GM12892 (cell line): Measurements from ENCODE around the gene LRRN2.

ENCODE experiments used
- POLR2A ChIP-seq: IDR thresholded peaks from 2 replicates; pipeline ENCODE4 v1.6.1; 2011; ENCODE audit warnings: low read depth, low read length, control low read depth
- POLR2AphosphoS5 ChIP-seq: IDR thresholded peaks from 2 replicates; pipeline ENCODE4 v1.6.1; 2011; ENCODE audit warnings: low read depth, low read length, control low read depth
- TAF1 ChIP-seq: IDR thresholded peaks from 2 replicates; pipeline ENCODE4 v1.6.1; 2011; ENCODE audit warnings: low read depth, mild to moderate bottlenecking, control low read depth, low read length, borderline replicate concordance

- TF ChIP-seq POLR2A (no peak), POLR2AphosphoS5 (no peak), TAF1 (no peak)
Measured at GRCh38 chr1:204611036-204611435, 74.5 kb downstream of the LRRN2 start.
